Gastrocnemius medialis (tissue), 4 donors: ENCODE measurements around the gene FAHD2A.
"Not testable (repeated sequence)": the region's sequence is repeated elsewhere in the genome, so short reads cannot be mapped to it uniquely, and the experiment has no call there.

Source experiments
- POLR2A ChIP-seq, 2 donors: fragments of 450-650 bp; IDR thresholded peaks; one replicate each; pipeline ENCODE4 v1.6.1; 2017; ENCODE audit warnings: antibody characterized with exemption in 2 of 2, mild to moderate bottlenecking in 2 of 2, moderate library complexity in 2 of 2
- TF ChIP-seq, protein P1 (sequence below), 5 experiments: fragments of 450-650 bp in 3 of 5; fragments of 200-600 bp in 2 of 5; sonication (generic) in 2 of 5; IDR thresholded peaks in 4 of 5; conservative IDR thresholded peaks in 1 of 5; 1 replicate in 4 of 5; 2 replicates in 1 of 5; pipeline ENCODE4 v1.5.1; 2016 to 2019; ENCODE audit warnings: antibody characterized with exemption in 5 of 5, mild to moderate bottlenecking in 3 of 5, moderate library complexity in 3 of 5

DNA sequence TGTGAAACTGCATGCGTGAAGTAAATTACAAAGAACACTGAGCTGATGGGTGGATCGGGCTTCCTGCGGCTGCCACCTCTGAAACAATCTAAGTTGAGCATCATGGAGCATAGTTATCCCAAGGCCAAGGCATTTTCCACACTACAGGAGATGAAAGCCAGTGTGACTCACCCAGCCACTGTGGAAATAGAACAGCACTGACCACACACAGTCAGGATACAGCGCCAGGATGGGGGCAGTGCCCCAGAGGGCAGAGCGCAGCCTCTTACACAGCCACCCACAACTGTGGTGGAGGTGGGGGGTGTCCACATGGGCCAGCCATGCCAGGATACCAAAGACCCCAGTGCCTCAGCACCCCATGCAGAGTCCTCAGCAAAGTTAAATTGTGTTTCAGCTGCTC, 8.7 kb downstream of the FAHD2A start:
- not testable (repeated sequence) for TF ChIP-seq POLR2A (IDR thresholded peaks at IDR 0.05)
- TF ChIP-seq, protein P1, sequence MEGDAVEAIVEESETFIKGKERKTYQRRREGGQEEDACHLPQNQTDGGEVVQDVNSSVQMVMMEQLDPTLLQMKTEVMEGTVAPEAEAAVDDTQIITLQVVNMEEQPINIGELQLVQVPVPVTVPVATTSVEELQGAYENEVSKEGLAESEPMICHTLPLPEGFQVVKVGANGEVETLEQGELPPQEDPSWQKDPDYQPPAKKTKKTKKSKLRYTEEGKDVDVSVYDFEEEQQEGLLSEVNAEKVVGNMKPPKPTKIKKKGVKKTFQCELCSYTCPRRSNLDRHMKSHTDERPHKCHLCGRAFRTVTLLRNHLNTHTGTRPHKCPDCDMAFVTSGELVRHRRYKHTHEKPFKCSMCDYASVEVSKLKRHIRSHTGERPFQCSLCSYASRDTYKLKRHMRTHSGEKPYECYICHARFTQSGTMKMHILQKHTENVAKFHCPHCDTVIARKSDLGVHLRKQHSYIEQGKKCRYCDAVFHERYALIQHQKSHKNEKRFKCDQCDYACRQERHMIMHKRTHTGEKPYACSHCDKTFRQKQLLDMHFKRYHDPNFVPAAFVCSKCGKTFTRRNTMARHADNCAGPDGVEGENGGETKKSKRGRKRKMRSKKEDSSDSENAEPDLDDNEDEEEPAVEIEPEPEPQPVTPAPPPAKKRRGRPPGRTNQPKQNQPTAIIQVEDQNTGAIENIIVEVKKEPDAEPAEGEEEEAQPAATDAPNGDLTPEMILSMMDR (IDR thresholded peaks at IDR 0.05 in 4 of 5, conservative IDR thresholded peaks at IDR 0.05 in 1 of 5): not testable (repeated sequence)
